Jurkat, Clone E6-1 (cell line): ENCODE results near the gene ENPP7.
"Not testable (repeated sequence)": the region's sequence is repeated elsewhere in the genome, so short reads cannot be mapped to it uniquely, and the experiment has no call there.

ENCODE experiments used
- DNase-seq: peaks from one replicate; pipeline ENCODE4 v3.0.0-alpha.2; 2011; ENCODE audit warnings: low read depth, low spot score
- H3K4me3 ChIP-seq: 2 replicates; pipeline ENCODE4 v1.5.1; 2011; ENCODE audit warnings: mild to moderate bottlenecking, low read length, control low read depth, moderate library complexity

Gene ENPP7

DNA sequence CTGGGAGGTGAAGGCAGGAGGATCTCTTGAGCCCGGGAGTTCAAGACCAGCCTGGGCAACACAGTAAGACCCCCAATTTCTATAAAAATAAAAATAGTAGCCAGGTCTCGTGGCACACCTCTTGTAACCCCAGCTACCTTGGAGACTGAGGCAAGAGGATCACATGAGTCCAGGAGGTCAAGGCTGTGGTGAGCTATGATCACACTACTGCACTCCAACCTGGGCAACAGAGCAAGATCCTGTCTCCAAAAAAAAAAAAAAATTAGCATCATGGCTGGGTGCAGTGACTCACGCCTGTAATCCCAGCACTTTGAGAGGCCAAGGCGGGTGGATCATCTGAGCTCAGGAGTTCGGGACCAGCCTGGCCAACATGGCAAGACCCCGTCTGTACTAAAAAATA lies 40.5 kb downstream of the ENPP7 start:
- no peak for DNase-seq
- H3K4me3 ChIP-seq, result no peak overlapping the region

DNA sequence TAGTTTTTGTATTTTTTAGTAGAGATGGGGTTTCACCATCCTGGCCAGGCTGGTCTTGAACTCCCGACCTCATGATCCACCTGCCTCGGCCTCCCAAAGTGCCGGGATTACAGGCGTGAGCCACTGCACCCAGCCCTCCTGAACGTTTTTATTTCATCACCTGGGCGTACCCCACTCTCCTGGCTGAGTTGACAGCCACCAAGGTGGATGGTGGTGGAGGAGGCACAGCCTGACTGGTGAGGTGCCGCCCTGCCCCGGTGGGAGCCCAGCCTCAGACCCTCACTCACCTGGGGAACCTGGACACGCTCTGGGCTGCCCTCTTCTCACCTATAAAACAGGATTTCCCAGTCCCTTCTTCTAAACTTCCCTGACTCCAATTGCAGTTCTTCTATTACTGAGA lies 42.0 kb downstream of the ENPP7 start:
- H3K4me3 ChIP-seq, DNase-seq: not testable (repeated sequence)

DNA sequence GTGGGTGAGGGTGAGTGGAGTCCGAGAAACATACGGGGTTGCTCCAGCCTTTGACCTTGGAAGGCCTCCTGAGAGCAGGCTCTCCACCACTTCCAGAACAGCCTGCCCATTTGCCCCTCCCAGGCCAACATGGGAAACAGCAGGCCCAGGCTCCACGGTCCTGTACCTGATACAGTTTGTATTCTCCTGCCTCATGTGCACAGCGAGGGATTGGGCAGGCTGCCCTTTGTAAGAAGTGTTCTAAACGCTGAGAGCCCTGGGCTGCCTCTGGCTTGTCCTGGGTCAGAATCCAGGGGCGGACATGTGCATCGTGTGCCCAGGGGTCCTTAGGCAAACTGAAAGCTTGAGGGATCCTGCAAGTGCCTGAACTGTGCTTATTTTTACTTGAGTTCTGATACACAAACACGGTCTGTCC lies 43.8 kb downstream of the ENPP7 start:
- H3K4me3 ChIP-seq, result no peak overlapping the region
- no peak for DNase-seq

DNA sequence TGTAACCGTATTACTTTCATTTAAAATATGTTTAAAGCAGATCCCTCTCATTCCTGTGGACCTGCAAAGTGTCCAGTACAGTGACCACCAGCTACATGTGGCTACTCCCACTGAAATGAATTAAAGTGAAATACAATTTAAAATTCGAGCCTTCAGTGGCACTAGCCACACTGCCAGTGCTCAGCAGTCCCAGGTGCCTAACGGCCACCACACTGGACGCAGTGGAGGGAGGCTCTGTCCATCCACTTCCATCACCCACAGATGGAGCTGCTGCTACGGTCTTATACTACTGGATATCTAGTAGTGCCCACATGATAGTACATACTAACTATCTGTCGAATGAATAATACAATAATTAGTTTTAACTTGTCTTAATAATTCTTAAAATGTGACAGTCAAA lies 44.9 kb downstream of the ENPP7 start:
- DNase-seq, result no peak
- no peak overlapping the region for H3K4me3 ChIP-seq

DNA sequence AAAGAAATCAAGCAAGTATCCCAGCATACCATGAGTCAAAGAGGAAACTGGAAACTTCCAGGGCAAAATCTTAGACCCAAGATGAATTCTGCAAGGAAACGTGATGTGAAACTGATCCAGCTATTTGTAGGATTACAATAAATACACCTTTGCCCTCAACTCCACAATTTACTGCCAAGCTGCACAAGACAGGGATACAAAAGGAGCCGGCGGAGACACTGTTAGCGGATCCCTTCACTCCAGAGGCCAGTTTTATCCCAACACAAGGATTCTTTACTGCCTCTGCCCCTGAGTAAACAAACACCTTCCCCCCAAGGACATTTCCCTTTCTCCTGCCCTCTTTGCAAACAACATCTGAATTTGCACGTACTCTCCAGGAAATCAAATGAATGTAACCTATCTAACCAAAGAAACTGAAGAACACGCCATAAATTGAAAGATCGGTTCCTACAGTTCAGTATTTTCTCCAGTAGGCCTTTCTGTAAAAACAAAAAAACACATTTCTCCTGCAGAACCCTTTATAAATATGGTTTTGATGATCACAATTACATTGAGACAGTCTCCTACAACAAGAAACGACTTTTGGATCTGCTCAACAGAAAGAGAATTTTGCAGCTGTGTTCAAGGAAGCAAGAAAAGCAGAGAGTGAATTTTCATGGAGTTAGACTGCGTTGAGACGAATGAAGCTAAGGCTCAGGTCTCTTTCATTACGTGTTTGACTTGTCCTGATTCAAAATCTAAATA lies 45.8 kb downstream of the ENPP7 start:
- no peak for DNase-seq
- H3K4me3 ChIP-seq, result no peak overlapping the region

DNA sequence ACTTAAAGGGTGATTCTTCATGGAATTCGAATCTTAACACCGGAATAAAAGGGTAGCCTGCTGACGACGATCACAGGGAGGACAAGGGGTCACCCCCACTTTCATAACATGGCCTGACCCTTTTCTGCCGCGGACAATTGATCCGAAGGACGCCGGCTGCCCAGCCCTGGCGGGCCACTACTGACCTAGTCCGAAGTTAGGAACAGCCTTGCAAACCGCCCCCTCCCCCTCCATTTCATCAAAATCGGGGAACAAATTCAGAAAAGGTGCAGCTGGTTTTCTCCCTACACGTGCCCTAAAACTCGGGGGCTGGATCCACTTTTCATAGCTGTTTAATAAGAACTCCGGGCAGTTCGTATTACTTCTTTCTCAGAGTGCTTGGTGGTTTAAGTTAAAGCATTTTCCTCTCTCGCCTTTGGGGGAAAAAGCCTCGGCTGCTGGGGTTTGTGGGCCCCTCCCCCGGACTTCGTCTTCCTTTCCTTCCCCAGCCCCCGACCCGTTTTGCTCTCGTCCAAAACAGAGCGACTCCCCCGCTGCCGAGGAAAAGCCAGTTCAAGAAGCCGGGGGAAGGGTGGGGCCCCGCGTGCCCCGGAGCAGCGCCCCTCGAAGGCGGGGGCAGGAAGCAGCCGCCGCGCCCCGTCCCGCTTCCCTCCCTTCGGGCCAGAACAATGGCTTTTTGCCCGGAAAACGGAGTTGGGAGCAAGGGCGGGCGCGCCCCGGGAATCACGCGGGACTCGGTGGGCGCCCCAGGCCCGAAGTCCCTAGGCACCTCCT lies 46.6 kb downstream of the ENPP7 start:
- peak; percentile 35 for DNase-seq
- H3K4me3 ChIP-seq, result peak overlapping the region; percentile 53

DNA sequence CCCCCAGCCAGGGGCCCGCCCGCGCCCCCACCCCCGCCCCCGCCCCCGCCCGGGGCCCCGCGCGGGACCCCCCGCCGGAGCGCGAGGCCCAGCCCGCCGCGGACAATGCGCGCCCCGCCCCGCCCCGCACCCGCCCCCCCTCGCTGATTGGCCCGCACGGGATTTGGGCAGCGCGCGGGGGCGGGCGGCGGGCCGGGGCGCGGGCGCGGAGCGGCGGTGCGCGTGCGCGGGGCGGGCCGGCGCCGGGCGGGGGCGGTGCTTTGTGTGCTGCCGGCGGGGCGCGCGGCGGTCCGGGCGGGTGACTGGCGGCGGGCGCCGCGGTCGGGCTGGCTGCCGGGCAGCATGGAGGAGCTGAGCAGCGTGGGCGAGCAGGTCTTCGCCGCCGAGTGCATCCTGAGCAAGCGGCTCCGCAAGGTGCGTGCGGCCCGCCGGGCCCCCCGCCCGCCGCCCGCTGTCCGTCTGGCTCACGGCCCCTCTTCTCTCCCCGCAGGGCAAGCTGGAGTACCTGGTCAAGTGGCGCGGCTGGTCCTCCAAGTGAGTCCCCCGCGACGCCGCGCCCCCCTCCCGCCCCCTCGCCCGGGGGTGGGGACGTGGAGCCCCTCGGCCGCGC lies 47.3 kb downstream of the ENPP7 start, which contains the start of gene CBX2:
Gene CBX2 (plus strand): TSS at position 255 of the 610 bp plus-strand sequence. CDS start 88 bp downstream, at position 343.
- peak within 1 kb of the TSS; percentile 68 for H3K4me3 ChIP-seq
- peak; percentile 21 for DNase-seq

DNA sequence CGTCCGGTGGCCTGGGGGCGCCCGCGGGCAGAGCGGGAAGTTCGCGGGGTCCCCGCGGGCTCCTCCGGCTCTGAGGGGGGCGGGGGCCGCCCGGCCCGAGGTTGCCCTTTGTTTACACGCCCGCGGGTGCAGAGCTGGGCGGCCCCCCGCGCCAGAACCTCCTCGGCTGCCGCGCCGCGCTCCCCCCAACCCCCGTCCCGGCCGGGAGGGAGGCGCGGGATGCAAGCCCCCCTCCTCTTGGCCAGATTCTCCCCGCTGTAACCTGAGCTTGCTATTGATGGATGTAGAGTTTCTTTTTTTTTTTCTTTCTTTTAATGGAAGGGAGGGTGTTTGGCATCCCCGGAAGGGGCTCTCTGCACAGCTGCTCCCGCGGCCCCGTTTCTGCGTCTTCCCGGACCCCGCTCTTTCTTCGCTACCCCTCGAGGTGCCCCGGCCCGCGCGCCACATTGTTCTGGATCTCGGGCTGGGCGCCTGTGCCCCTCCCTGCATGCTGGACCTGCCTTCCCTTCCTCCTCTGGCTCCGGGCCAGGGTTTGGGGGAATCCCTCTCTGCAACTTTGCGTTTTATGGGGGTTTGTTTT lies 47.9 kb downstream of the ENPP7 start:
- peak overlapping the region; percentile 68 for H3K4me3 ChIP-seq
- DNase-seq, result no peak

DNA sequence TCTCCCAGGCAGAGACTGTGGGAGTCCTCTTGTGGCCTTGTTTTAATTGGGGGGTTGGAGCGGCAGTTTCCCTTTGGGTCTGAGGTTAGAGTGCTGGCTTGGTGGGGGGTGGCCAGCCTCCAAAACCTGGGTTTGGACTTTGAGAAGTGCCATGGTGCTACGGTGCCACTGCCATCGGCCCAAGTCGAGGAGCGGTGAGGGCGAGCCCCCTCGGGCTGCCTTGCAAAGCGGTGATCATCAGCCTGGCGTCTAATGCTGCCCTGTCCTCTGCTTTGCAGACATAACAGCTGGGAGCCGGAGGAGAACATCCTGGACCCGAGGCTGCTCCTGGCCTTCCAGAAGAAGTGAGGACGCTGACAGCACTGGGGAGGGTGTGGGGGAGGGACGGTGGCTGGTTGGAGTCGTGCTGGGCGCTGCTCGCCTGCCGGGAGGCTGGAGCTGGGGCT lies 48.4 kb downstream of the ENPP7 start:
- no peak for DNase-seq

DNA sequence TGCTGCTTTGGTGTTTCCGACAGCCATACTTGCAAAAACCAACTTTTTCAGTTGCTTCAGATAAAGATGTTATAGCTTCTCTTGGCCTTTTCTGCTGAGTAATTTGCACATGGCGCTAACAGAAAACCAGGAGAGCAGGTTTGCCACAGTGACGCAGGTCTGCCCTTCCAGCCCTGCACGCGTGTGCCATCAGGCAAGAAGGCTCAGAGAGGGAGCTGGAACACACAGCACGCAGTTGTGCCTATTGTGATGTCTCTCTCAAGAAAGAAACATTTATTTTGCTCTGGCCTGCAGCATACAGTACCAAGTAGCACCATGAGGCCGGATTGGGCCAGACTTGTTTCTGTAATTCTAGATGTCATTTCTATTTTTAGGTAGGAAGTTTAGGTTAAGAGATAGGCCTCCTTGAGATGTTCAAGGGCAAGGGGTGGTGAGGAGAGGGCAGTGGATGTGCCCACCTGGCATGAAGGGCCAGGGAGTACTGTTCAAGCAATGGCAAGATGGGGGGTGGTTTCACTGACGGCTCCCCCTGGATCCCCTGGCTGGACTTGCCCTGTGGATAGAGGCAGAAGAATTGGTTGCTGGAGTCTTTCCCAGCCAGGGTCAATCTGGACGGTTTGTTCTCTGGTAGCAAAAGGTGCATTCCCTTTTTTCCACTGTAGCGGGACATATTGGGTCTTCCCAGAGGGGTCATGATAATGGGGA lies 49.1 kb downstream of the ENPP7 start:
- peak overlapping the region; percentile 68; the same call in 1 of the 2 replicates for H3K4me3 ChIP-seq
- no peak for DNase-seq

More for the DNA sequence above, 48.4 kb downstream of the ENPP7 start:
- peak overlapping the region; percentile 68 for H3K4me3 ChIP-seq

DNA sequence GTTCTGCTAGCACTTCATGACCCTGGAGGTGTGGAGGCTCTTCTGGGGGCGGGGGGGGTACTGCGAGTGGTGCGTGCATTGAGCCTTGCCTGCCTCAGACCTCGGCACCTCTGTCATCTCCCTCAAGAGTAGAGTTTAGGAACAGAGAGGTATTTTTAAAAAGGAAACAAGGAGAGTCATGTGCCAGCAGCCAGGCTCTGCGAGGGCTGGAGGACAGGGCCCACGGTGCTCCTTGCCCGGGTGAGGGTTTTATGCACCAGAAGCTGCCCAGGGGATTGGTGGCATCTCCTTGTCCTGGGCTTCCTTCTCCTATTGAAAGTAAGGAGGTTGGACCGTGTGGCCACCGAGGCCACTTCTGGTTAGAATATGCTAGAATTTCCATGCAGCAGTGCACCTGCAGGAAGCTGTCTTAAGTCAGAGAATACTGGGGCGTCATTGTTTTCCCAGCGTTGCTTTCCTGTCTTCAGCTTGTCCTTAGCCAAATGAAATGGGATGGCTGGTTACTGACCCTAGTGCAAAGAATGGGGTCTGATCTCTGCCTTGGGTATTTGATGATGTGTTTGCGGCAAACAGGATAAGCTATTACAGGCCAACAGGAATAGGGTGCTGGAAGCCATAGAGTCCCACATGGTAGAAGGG lies 50.4 kb downstream of the ENPP7 start:
- H3K4me3 ChIP-seq, result no peak overlapping the region
- DNase-seq, result no peak

DNA sequence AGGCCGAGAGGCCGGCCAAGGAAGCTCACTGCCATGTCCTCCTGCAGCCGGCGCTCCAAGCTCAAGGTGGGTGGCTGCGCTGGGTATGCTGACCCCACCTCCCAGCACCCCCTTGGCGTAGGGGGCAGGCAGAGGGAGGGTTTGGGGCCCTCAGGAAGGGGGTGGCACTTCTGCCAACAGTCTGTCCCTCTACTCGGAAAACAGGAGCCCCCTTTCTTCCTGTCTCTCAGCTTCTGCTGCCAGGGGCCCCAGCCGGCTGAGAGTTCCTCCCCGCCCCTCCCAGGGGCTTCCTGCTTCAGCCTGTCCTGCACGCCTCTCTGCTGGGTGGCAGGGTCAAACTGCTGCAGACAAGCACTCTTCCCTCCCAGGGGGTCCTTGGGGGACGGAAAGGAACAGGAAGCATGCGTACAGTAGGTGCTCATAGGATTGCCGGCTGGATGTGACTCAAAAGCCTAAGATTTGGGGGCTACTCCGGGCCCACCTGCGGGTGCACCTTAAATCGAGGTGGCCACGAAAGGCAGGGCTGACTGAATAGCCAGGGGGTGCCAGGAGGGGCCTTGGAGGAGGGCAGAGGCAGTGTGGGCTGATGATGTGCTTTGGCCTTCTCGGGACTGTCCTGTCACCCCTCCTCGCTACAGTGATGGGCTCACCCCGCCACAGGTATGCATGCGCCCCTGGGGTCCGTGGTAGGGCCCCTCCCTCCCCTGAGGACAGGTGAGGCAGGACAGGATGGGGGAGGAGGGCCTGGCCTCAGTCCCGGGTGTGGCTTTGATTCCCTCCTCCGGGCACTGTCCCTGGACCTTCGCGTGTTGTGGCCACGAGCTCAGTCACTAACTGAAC lies 51.2 kb downstream of the ENPP7 start:
- DNase-seq, result no peak
- no peak overlapping the region for H3K4me3 ChIP-seq

DNA sequence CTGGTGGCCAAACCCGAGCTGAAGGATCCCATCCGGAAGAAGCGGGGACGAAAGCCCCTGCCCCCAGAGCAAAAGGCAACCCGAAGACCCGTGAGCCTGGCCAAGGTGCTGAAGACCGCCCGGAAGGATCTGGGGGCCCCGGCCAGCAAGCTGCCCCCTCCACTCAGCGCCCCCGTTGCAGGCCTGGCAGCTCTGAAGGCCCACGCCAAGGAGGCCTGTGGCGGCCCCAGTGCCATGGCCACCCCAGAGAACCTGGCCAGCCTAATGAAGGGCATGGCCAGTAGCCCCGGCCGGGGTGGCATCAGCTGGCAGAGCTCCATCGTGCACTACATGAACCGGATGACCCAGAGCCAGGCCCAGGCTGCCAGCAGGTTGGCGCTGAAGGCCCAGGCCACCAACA lies 53.1 kb downstream of the ENPP7 start:
- no peak for DNase-seq

DNA sequence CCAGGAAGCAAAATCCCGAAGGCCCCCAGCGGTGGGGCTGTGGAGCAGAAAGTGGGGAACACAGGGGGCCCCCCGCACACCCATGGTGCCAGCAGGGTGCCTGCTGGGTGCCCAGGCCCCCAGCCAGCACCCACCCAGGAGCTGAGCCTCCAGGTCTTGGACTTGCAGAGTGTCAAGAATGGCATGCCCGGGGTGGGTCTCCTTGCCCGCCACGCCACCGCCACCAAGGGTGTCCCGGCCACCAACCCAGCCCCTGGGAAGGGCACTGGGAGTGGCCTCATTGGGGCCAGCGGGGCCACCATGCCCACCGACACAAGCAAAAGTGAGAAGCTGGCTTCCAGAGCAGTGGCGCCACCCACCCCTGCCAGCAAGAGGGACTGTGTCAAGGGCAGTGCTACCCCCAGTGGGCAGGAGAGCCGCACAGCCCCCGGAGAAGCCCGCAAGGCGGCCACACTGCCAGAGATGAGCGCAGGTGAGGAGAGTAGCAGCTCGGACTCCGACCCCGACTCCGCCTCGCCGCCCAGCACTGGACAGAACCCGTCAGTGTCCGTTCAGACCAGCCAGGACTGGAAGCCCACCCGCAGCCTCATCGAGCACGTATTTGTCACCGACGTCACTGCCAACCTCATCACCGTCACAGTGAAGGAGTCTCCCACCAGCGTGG lies 53.7 kb downstream of the ENPP7 start:
- H3K4me3 ChIP-seq, result no peak overlapping the region
- DNase-seq, result no peak

More for the DNA sequence above, 53.1 kb downstream of the ENPP7 start:
- no peak overlapping the region for H3K4me3 ChIP-seq

DNA sequence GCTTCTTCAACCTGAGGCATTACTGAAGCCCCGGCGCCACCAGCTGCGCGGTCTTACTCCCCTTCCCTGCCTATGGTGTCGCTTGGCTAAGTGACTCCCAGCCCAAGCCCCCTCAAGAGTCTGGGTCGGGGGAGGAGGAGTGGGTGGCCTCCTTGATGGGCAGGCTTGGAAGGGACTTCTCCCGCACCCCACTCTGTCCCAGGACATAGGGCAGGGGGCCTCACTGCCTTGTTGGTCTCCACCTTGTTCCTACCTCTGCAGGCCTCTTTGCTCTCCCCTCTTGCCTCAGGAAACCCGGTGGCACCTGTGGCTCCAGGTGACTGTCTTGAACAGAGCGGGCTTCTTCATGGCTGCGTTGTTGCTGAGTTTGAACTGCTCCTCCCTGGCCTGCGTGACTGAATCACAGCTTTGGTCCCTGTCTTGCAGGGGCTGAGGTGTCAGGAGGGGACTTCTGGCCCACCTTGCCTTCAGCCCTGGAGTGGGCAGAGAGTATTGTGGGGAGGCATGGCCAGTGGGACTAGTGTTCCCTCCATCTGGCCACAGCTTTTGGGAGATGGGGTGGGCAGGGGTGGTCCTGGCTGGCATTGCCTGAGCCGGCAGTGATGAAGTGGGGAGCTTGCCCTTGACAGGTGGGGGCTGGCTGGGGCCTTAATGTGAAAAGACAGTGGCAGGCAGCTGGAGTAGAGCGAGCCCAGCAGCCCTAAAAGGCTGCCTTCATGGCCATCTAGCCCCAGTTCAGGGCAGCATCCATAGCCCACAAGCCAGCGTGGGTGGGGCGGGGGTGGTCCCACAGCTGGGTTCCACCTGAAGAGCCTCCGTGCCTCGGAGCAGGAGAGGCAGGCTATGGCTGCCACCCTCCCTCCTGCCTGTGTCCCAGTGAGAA lies 54.5 kb downstream of the ENPP7 start:
- no peak overlapping the region for H3K4me3 ChIP-seq
- DNase-seq, result no peak
